ENCODE measurements around the gene GATA2.

GRCh38 chr3:128436214-128436613 lies 56.8 kb downstream of the GATA2 start:
- TF ChIP-seq CTCF (IDR thresholded peaks at IDR 0.05; ENCODE audit: low read depth, low read length) (no peak), POLR2A (IDR thresholded peaks at IDR 0.05; ENCODE audit: extremely low read depth, insufficient read length) (no peak)
- TF ChIP-seq, protein P1, sequence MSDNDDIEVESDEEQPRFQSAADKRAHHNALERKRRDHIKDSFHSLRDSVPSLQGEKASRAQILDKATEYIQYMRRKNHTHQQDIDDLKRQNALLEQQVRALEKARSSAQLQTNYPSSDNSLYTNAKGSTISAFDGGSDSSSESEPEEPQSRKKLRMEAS (IDR thresholded peaks at IDR 0.05; ENCODE audit: low read depth, low read length) = no peak

Data from NB4 (cell line).